ENCODE results near the gene HOXD11. TPM values are rescaled to one million over a fixed set of nuclear protein-coding genes. Genes with fewer than 3 reads are reported as not detected.

Gene HOXD11
- total and polyA plus RNA-seq, 2 of the 13 experiments (the other 11 are each of a cell fraction or from before 2014, with no cell fraction given): not detected

DNA sequence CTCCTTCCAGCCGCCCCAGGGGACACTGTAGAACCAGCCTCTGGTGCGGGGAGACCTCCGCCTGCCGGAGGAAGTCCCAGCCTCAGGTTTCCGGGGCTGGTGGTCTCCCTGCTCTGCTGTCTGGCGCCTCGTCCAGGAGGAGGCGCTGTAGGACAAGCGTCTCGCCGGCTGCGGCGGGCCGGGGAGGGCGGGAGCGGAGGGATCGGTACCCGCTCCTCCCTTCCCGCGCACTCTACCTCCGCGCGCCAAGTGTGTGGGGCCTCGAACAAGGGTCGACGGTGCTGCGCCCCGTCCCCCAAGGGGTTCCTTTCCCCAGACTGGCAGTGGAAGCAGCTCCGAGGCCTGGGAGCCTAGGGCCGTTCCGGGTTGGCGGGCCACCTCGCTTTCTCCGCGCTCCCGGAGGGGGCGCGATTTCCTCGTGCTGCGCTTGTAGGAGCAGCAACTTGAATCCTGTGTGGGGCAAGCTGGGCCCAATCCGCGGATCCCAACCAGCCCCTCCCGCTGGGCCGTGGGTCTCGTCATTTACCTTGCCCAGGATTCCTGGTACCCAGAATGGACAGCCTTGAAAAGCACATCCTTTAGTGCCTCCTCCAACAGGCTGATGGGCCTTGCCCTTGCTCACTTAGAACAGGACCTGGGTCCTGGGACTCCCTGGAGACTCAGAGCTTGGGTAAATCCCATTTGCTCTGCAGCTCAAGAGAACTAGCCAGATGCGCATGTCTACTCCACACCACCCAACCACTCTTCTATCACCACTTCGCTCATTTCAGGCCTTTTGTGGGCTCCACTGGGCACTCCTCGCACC is 33.6 kb downstream of the HOXD11 start (continued):
- no peak for TF ChIP-seq SOX13 (IDR thresholded peaks at IDR 0.05)
- TF ChIP-seq SOX13 (CRISPR knock-in tag; conservative IDR thresholded peaks at IDR 0.05 in 1 of 2, IDR thresholded peaks at IDR 0.05 in 1 of 2): peak in 1 of 2 experiments; percentile 35; a peak in 1 of 4 replicates
- TF ChIP-seq ATF1 (CRISPR knock-in tag; IDR thresholded peaks at IDR 0.05): no peak
- no peak for TF ChIP-seq AGO2 (optimal IDR thresholded peaks at IDR 0.05; ENCODE audit: low read depth, low read length)
- TF ChIP-seq ZSCAN30 (CRISPR knock-in tag; IDR thresholded peaks at IDR 0.05): no peak
- TF ChIP-seq ZNF572 (CRISPR knock-in tag; IDR thresholded peaks at IDR 0.05): no peak
- TF ChIP-seq, protein P1, sequence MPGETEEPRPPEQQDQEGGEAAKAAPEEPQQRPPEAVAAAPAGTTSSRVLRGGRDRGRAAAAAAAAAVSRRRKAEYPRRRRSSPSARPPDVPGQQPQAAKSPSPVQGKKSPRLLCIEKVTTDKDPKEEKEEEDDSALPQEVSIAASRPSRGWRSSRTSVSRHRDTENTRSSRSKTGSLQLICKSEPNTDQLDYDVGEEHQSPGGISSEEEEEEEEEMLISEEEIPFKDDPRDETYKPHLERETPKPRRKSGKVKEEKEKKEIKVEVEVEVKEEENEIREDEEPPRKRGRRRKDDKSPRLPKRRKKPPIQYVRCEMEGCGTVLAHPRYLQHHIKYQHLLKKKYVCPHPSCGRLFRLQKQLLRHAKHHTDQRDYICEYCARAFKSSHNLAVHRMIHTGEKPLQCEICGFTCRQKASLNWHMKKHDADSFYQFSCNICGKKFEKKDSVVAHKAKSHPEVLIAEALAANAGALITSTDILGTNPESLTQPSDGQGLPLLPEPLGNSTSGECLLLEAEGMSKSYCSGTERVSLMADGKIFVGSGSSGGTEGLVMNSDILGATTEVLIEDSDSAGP (CRISPR knock-in tag; IDR thresholded peaks at IDR 0.05; ENCODE audit: borderline replicate concordance): peak; percentile 86; the same call in 1 of the 2 replicates
- no peak for TF ChIP-seq ZBTB20 (CRISPR knock-in tag; IDR thresholded peaks at IDR 0.05; ENCODE audit: borderline replicate concordance, low read depth)
- no peak for TF ChIP-seq RARG (CRISPR knock-in tag; IDR thresholded peaks at IDR 0.05; ENCODE audit: low read depth)
- no peak for TF ChIP-seq MIER2 (CRISPR knock-in tag; IDR thresholded peaks at IDR 0.05)
- TF ChIP-seq ZNF790 (CRISPR knock-in tag; IDR thresholded peaks at IDR 0.05; ENCODE audit: borderline replicate concordance): peak; percentile 87
- TF ChIP-seq ZNF709 (CRISPR knock-in tag; IDR thresholded peaks at IDR 0.05): peak; percentile 83
- TF ChIP-seq, protein P2, sequence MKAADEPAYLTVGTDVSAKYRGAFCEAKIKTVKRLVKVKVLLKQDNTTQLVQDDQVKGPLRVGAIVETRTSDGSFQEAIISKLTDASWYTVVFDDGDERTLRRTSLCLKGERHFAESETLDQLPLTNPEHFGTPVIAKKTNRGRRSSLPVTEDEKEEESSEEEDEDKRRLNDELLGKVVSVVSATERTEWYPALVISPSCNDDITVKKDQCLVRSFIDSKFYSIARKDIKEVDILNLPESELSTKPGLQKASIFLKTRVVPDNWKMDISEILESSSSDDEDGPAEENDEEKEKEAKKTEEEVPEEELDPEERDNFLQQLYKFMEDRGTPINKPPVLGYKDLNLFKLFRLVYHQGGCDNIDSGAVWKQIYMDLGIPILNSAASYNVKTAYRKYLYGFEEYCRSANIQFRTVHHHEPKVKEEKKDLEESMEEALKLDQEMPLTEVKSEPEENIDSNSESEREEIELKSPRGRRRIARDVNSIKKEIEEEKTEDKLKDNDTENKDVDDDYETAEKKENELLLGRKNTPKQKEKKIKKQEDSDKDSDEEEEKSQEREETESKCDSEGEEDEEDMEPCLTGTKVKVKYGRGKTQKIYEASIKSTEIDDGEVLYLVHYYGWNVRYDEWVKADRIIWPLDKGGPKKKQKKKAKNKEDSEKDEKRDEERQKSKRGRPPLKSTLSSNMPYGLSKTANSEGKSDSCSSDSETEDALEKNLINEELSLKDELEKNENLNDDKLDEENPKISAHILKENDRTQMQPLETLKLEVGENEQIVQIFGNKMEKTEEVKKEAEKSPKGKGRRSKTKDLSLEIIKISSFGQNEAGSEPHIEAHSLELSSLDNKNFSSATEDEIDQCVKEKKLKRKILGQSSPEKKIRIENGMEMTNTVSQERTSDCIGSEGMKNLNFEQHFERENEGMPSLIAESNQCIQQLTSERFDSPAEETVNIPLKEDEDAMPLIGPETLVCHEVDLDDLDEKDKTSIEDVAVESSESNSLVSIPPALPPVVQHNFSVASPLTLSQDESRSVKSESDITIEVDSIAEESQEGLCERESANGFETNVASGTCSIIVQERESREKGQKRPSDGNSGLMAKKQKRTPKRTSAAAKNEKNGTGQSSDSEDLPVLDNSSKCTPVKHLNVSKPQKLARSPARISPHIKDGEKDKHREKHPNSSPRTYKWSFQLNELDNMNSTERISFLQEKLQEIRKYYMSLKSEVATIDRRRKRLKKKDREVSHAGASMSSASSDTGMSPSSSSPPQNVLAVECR (CRISPR knock-in tag; IDR thresholded peaks at IDR 0.05; ENCODE audit: borderline replicate concordance): peak; percentile 35; the same call in 1 of the 2 replicates
- peak; percentile 97 for TF ChIP-seq ZNF891 (CRISPR knock-in tag; IDR thresholded peaks at IDR 0.05)
- no peak for TF ChIP-seq ZNF619 (CRISPR knock-in tag; IDR thresholded peaks at IDR 0.05)
- TF ChIP-seq ZNF225 (CRISPR knock-in tag; IDR thresholded peaks at IDR 0.05): peak; percentile 65
- TF ChIP-seq, protein P3, sequence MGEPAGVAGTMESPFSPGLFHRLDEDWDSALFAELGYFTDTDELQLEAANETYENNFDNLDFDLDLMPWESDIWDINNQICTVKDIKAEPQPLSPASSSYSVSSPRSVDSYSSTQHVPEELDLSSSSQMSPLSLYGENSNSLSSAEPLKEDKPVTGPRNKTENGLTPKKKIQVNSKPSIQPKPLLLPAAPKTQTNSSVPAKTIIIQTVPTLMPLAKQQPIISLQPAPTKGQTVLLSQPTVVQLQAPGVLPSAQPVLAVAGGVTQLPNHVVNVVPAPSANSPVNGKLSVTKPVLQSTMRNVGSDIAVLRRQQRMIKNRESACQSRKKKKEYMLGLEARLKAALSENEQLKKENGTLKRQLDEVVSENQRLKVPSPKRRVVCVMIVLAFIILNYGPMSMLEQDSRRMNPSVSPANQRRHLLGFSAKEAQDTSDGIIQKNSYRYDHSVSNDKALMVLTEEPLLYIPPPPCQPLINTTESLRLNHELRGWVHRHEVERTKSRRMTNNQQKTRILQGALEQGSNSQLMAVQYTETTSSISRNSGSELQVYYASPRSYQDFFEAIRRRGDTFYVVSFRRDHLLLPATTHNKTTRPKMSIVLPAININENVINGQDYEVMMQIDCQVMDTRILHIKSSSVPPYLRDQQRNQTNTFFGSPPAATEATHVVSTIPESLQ (CRISPR knock-in tag; conservative IDR thresholded peaks at IDR 0.05): no peak
